ENCODE results near the gene AHNAK.

DNA sequence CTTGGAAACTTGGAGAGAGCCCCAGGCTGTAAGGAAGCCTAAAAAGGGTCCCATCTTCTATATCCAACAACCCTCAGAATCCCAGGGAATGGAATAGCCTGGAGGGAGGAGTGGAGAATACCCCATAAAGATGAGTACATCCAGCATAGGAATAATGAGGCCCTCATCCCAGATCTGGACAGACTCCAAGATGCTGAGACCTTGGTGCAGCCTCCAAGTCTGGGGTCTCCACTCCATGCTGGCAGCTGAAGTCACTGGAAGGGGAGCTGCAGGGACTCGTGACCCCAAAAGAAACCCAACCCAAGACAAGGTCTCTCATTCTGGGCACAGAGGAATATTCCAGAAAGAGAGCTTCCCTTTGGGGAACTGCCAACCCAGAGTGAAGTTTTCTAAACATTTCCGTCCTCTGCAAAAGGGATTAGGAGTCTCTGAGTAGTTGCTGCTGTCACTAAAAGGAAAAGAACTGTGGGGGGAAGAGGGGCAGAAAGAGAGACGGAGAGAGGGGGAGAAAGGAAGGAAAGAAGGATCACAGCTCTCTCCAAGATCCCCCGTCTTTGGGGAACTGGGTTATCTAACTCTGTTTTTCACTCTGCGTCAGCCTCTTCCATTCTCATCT is 127.2 kb downstream of the AHNAK start:
- TF ChIP-seq, protein P1, sequence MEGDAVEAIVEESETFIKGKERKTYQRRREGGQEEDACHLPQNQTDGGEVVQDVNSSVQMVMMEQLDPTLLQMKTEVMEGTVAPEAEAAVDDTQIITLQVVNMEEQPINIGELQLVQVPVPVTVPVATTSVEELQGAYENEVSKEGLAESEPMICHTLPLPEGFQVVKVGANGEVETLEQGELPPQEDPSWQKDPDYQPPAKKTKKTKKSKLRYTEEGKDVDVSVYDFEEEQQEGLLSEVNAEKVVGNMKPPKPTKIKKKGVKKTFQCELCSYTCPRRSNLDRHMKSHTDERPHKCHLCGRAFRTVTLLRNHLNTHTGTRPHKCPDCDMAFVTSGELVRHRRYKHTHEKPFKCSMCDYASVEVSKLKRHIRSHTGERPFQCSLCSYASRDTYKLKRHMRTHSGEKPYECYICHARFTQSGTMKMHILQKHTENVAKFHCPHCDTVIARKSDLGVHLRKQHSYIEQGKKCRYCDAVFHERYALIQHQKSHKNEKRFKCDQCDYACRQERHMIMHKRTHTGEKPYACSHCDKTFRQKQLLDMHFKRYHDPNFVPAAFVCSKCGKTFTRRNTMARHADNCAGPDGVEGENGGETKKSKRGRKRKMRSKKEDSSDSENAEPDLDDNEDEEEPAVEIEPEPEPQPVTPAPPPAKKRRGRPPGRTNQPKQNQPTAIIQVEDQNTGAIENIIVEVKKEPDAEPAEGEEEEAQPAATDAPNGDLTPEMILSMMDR (IDR thresholded peaks at IDR 0.05), result no peak
- TF ChIP-seq POLR2A (IDR thresholded peaks at IDR 0.05), result no peak
